HCT116 (cell line): ENCODE measurements around the gene OTOA. TPM values are rescaled to one million over a fixed set of nuclear protein-coding genes. Genes with fewer than 3 reads are reported as not detected.
A peak's percentile ranks its signal among the peaks of the same experiment; 100 is the strongest.

Experiments used
- ATAC-seq: fragments of 200-7000 bp; cut with Tn5 transposase; 2 replicates; pipeline ENCODE4 v1.9.1; 2020; ENCODE audit warnings: mild to moderate bottlenecking, moderate library complexity
- BruUV-seq: library from RNA; stranded (reverse); fragments of 400-500 nt; replicated peaks from 2 replicates; lab custom pipeline; 2021; lab: Mats Ljungman, UMichigan
- CTCF ChIA-PET: fragments of 300-600 bp; sonication (Branson Sonifier 250); formaldehyde crosslinking; loops from one replicate; lab custom pipeline; 2021; ENCODE audit warnings: antibody characterized with exemption; lab: Charles Lee
- POLR2A ChIA-PET: fragments of 300-600, 350-600 bp; sonication (Branson Sonifier 250); formaldehyde crosslinking; loops from one replicate; lab custom pipeline; 2021; ENCODE audit warnings: antibody characterized with exemption; lab: Charles Lee
- RAD21 ChIA-PET, 2 experiments: fragments of 300-600 bp; sonication (Branson Sonifier 250); formaldehyde crosslinking; loops; one replicate each; lab custom pipeline; 2023; ENCODE audit warnings: low total read pairs in 2 of 2; ENCODE audit not compliant: uncharacterized antibody in 2 of 2, unreplicated experiment in 2 of 2, low non-redundant PET in 1 of 2; lab: Charles Lee
- DNase-seq: peaks from one replicate; pipeline ENCODE4 v3.0.0-alpha.2; 2010; ENCODE audit warnings: low read depth, low spot score
- H2AFZ ChIP-seq: fragments of 200-600 bp; shearing (Covaris generic), sonication (generic); 2 replicates; pipeline ENCODE4 v1.6.1; 2017; ENCODE audit warnings: low read depth, mixed run types, mixed read lengths, antibody characterized with exemption, low read length; ENCODE audit not compliant: poor library complexity, severe bottlenecking
- H3K27ac ChIP-seq: 2 replicates; pipeline ENCODE4 v1.5.1; 2012; ENCODE audit warnings: low read depth, low read length
- H3K27me3 ChIP-seq: fragments of 200-600 bp; sonication (generic); 2 replicates; pipeline ENCODE4 v1.6.1; 2016; ENCODE audit warnings: mixed run types, low read length, mixed read lengths; ENCODE audit not compliant: insufficient read depth
- H3K36me3 ChIP-seq, 2 experiments: fragments of 200-500 bp in 1 of 2; fragments of 200-600 bp in 1 of 2; sonication (Bioruptor generic) in 1 of 2; sonication (generic) in 1 of 2; 2 replicates each; pipeline versions ENCODE4 v1.5.1 to v1.6.1; 2014 to 2016; ENCODE audit warnings: low read length in 2 of 2, inconsistent platforms in 1 of 2, mixed read lengths in 1 of 2, mixed run types in 1 of 2; ENCODE audit not compliant: insufficient read depth in 2 of 2, control insufficient read depth in 1 of 2
- H3K4me1 ChIP-seq, 2 experiments: fragments of 200-600 bp in 1 of 2; sonication (generic) in 1 of 2; 2 replicates each; pipeline versions ENCODE4 v1.5.1 to v1.6.1; 2012 to 2017; ENCODE audit warnings: low read length in 2 of 2, inconsistent platforms in 1 of 2, mild to moderate bottlenecking in 1 of 2, mixed read lengths in 1 of 2, mixed run types in 1 of 2, moderate library complexity in 1 of 2; ENCODE audit not compliant: insufficient read depth in 2 of 2, control insufficient read depth in 1 of 2
- H3K4me2 ChIP-seq: fragments of 200-600 bp; sonication (generic); 2 replicates; pipeline ENCODE4 v1.6.1; 2017; ENCODE audit warnings: mixed run types, low read length, mixed read lengths
- H3K4me3 ChIP-seq, 2 experiments: fragments of 200-600 bp in 1 of 2; sonication (generic) in 1 of 2; replicated peaks in 1 of 2; 2 replicates each; pipeline ENCODE4 v1.5.1; 2011 to 2016; ENCODE audit warnings: low read length in 2 of 2, control low read depth in 1 of 2, low read depth in 1 of 2, mild to moderate bottlenecking in 1 of 2, mixed read lengths in 1 of 2, mixed run types in 1 of 2
- H3K79me2 ChIP-seq: fragments of 200-600 bp; sonication (generic); 2 replicates; pipeline ENCODE4 v1.6.1; 2017; ENCODE audit warnings: mild to moderate bottlenecking, mixed run types, low read length, moderate library complexity, mixed read lengths; ENCODE audit not compliant: insufficient read depth
- H3K9ac ChIP-seq: fragments of 200-600 bp; sonication (generic); 2 replicates; pipeline ENCODE4 v1.6.1; 2016; ENCODE audit warnings: low read length, mixed read lengths
- H3K9me2 ChIP-seq: fragments of 200-600 bp; sonication (generic), shearing (Covaris generic); 2 replicates; pipeline ENCODE4 v1.6.1; 2017; ENCODE audit warnings: mixed run types, mild to moderate bottlenecking, moderate library complexity; ENCODE audit not compliant: insufficient read depth
- H3K9me3 ChIP-seq, 2 experiments: fragments of 200-500 bp in 1 of 2; fragments of 200-600 bp in 1 of 2; sonication (Bioruptor generic) in 1 of 2; sonication (generic) in 1 of 2; 2 replicates each; pipeline ENCODE4 v1.6.1; 2014 to 2017; ENCODE audit warnings: low read length in 2 of 2, mixed read lengths in 2 of 2, inconsistent platforms in 1 of 2, low read depth in 1 of 2, mild to moderate bottlenecking in 1 of 2, mixed run types in 1 of 2, moderate library complexity in 1 of 2; ENCODE audit not compliant: control insufficient read depth in 1 of 2, insufficient read depth in 1 of 2
- H4K20me1 ChIP-seq: fragments of 200-600 bp; sonication (generic), shearing (Covaris generic); 2 replicates; pipeline ENCODE4 v1.6.1; 2017; ENCODE audit warnings: mixed run types, mild to moderate bottlenecking, moderate library complexity; ENCODE audit not compliant: insufficient read depth
- ATF3 ChIP-seq: IDR thresholded peaks from 2 replicates; pipeline ENCODE4 v1.6.1; 2012
- CBX3 ChIP-seq: IDR thresholded peaks from 2 replicates; pipeline ENCODE4 v1.6.1; 2012; ENCODE audit warnings: low read depth
- CEBPB ChIP-seq: IDR thresholded peaks from 2 replicates; pipeline ENCODE4 v1.6.1; 2012; ENCODE audit warnings: low read depth
- CTCF ChIP-seq, 3 experiments: fragments of 200-600 bp in 1 of 3; sonication (generic) in 1 of 3; IDR thresholded peaks in 2 of 3; conservative IDR thresholded peaks in 1 of 3; 2 replicates each; pipeline ENCODE4 v1.5.1; 2012 to 2017; ENCODE audit warnings: low read depth in 2 of 3, low read length in 2 of 3, antibody characterized with exemption in 1 of 3, borderline replicate concordance in 1 of 3, control low read depth in 1 of 3, mild to moderate bottlenecking in 1 of 3, mixed read lengths in 1 of 3, mixed run types in 1 of 3, moderate library complexity in 1 of 3; ENCODE audit not compliant: insufficient read depth in 1 of 3
- ELF1 ChIP-seq: IDR thresholded peaks from 2 replicates; pipeline ENCODE4 v1.6.1; 2012; ENCODE audit warnings: low read depth, borderline replicate concordance
- EZH2phosphoT487 ChIP-seq: fragments of 200-600 bp; IDR thresholded peaks from 2 replicates; pipeline ENCODE4 v1.6.1; 2018; ENCODE audit warnings: antibody characterized with exemption, borderline replicate concordance
- FOSL1 ChIP-seq: IDR thresholded peaks from 2 replicates; pipeline ENCODE4 v1.6.1; 2012; ENCODE audit warnings: low read depth
- POLR2A ChIP-seq: IDR thresholded peaks from 2 replicates; pipeline ENCODE4 v1.7.0; 2011; ENCODE audit warnings: borderline replicate concordance; ENCODE audit not compliant: insufficient read depth, insufficient read length; ENCODE audit errors: extremely low read depth
- POLR2AphosphoS5 ChIP-seq: IDR thresholded peaks from 2 replicates; pipeline ENCODE4 v1.6.1; 2011; ENCODE audit warnings: mild to moderate bottlenecking, low read depth, low read length, moderate library complexity
- RAD21 ChIP-seq: IDR thresholded peaks from 2 replicates; pipeline ENCODE4 v1.6.1; 2012; ENCODE audit warnings: low read depth, mild to moderate bottlenecking
- SIN3A ChIP-seq: IDR thresholded peaks from 2 replicates; pipeline ENCODE4 v1.6.1; 2012; ENCODE audit warnings: low read depth
- TCF7L2 ChIP-seq: IDR thresholded peaks from 2 replicates; pipeline ENCODE4 v1.7.0; 2011; ENCODE audit warnings: borderline replicate concordance, inconsistent platforms; ENCODE audit not compliant: insufficient read depth, insufficient read length; ENCODE audit errors: extremely low read depth
- ZFX ChIP-seq: fragments of 450-650 bp; IDR thresholded peaks from 2 replicates; pipeline ENCODE4 v1.6.1; 2017
- intact Hi-C: fragments of 100-400 bp; cut with micrococcal nuclease; formaldehyde crosslinking; loops from 2 replicates; pipeline ENCODE4 v1.10.0; 2022
- total RNA-seq: library from RNA; stranded (reverse); gene quantifications from one replicate; pipeline ENCODE4 v1.2.1, GENCODE V29; 2021; ENCODE audit not compliant: unreplicated experiment

The OTOA gene
- total RNA-seq, 1 experiment from 2014 or later: not detected

GRCh38 chr16:21654881-21655280 is 8.9 kb upstream of the OTOA start:
- Histone ChIP-seq H3K4me2 (no peak overlapping the region), H2AFZ (no peak overlapping the region), H3K79me2 (no peaks in the 10 kb centered on the region), H3K4me3 (no peak overlapping the region), H3K27ac (no peak overlapping the region), H3K9me3 (no peaks in the 10 kb centered on the region), H3K9me2 (no peaks in the 10 kb centered on the region), H3K27me3 (no peaks in the 10 kb centered on the region), H3K9ac (no peak overlapping the region), H3K36me3 (no peaks in the 10 kb centered on the region), H3K4me1 (no peaks in the 10 kb centered on the region), H4K20me1 (no peaks in the 10 kb centered on the region)
- intact Hi-C loops: loop anchor here (10.0 kb wide), 2 partner anchors 150 to 530 kb away; no protein-coding TSS in a partner anchor
- TF ChIP-seq FOSL1 (no peak), CBX3 (no peak), CEBPB (no peak), ELF1 (no peak), POLR2A (no peak), SIN3A (no peak), ATF3 (no peak), TCF7L2 (no peak), POLR2AphosphoS5 (no peak), ZFX (no peak)
- ChIA-PET CTCF (no interaction called here), RAD21 (no interaction called here), POLR2A (no interaction called here)
- BruUV-seq: no TSS peak
- ATAC-seq: no peak
- no peak for DNase-seq

- ATAC-seq: no peak
- POLR2A ChIA-PET: no interaction called here
- DNase-seq: peak; percentile 6
- no peak overlapping the region for H3K4me2 ChIP-seq
- RAD21 ChIA-PET: no interaction called here
- H2AFZ ChIP-seq: no peak overlapping the region
- no peaks in the 10 kb centered on the region for H3K9me3 ChIP-seq
- intact Hi-C loops: loop anchor here (10.0 kb wide), 2 partner anchors 148 to 528 kb away; no protein-coding TSS in a partner anchor
- H3K36me3 ChIP-seq: no peaks in the 10 kb centered on the region
- H3K9ac ChIP-seq: no peak overlapping the region
- H4K20me1 ChIP-seq: no peaks in the 10 kb centered on the region
- no peak overlapping the region for H3K27ac ChIP-seq
- CTCF ChIA-PET: interaction anchor here (0.7 to 1.4 kb wide), 6 partner anchors 9 to 531 kb away, joined by 3 to 7 read pairs (median 4); no protein-coding TSS in a partner anchor
- no peaks in the 10 kb centered on the region for H3K4me1 ChIP-seq
- no peaks in the 10 kb centered on the region for H3K79me2 ChIP-seq
- no peak for TF ChIP-seq EZH2phosphoT487
- TF ChIP-seq SIN3A: no peak
- TF ChIP-seq ZFX: no peak
- peak; percentile 39 to 71 (median 57); a peak in 5 of 6 replicates for TF ChIP-seq CTCF (IDR thresholded peaks at IDR 0.05 in 2 of 3, conservative IDR thresholded peaks at IDR 0.05 in 1 of 3; ENCODE audit: borderline replicate concordance in 1 of 3, insufficient read depth in 1 of 3, low read depth in 2 of 3, low read length in 2 of 3)
- no peak for TF ChIP-seq ELF1
- peak; percentile 59 for TF ChIP-seq RAD21
- TF ChIP-seq, all 23 proteins: peak for 2
- BruUV-seq: no TSS peak
- no peaks in the 10 kb centered on the region for H3K9me2 ChIP-seq
- H3K4me3 ChIP-seq: no peak overlapping the region
- no peaks in the 10 kb centered on the region for H3K27me3 ChIP-seq
Measured at GRCh38 chr16:21656795-21657768, 6.7 kb upstream of the OTOA start.
